ENCODE results near the gene HSPA14. TPM values are rescaled to one million over a fixed set of nuclear protein-coding genes. Genes with fewer than 3 reads are reported as not detected.

Gene HSPA14
- total and polyA plus RNA-seq, 8 donors = 1.2 to 25.9 (median 16.3) TPM; not detected in 1

- intact Hi-C loops (cut with DNase I; ENCODE audit: low total_unique reads) = no loop called here
- no peaks in the 10 kb centered on the region for H3K4me1 ChIP-seq
- H3K27me3 ChIP-seq = no peaks in the 10 kb centered on the region
- TF ChIP-seq POLR2A (IDR thresholded peaks at IDR 0.05) (no peak), POLR2AphosphoS5 (IDR thresholded peaks at IDR 0.05) (no peak), EP300 (IDR thresholded peaks at IDR 0.05) (no peak)
- TF ChIP-seq, protein P1, sequence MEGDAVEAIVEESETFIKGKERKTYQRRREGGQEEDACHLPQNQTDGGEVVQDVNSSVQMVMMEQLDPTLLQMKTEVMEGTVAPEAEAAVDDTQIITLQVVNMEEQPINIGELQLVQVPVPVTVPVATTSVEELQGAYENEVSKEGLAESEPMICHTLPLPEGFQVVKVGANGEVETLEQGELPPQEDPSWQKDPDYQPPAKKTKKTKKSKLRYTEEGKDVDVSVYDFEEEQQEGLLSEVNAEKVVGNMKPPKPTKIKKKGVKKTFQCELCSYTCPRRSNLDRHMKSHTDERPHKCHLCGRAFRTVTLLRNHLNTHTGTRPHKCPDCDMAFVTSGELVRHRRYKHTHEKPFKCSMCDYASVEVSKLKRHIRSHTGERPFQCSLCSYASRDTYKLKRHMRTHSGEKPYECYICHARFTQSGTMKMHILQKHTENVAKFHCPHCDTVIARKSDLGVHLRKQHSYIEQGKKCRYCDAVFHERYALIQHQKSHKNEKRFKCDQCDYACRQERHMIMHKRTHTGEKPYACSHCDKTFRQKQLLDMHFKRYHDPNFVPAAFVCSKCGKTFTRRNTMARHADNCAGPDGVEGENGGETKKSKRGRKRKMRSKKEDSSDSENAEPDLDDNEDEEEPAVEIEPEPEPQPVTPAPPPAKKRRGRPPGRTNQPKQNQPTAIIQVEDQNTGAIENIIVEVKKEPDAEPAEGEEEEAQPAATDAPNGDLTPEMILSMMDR (IDR thresholded peaks at IDR 0.05) = no peak
- no peak overlapping the region for H3K4me3 ChIP-seq
- WGBS, 5 donors = 29 to 58% (median 51%) methylated on average over 3 of the region's 3 CpGs
- no peaks in the 10 kb centered on the region for H3K9me3 ChIP-seq
- peaks cover 0 to 75% (median 59%) of the 10 kb centered on the region in 4 donors for H3K36me3 ChIP-seq
- H3K27ac ChIP-seq = no peak overlapping the region
- DNase-seq = no peak
These were observed 14.1 kb downstream of the HSPA14 start for GRCh38 chr10:14852236-14852635.

DNA sequence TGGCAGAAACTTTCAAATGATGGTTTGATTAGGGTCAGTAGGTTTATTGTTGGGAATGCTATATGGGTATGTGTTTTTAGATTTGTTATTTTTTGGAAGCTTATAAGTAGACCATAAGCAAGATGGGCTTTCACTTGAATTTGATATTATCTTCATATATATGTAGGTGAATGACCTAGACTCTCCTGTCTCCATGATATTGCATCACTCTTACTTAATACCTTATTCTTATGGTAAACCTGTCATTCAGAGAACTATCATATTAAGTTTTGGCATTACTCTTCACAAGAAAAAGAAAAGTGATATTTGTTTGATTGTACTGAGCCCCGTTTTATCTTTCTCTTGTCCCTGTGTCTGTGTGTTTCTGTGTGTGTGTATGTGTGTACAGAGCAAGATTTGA is 17.3 kb downstream of the HSPA14 start:
- no peak for TF ChIP-seq POLR2A (IDR thresholded peaks at IDR 0.05)
- no peak for TF ChIP-seq EP300 (IDR thresholded peaks at IDR 0.05)
- no peak for TF ChIP-seq POLR2AphosphoS5 (IDR thresholded peaks at IDR 0.05)
- TF ChIP-seq, protein P1 (IDR thresholded peaks at IDR 0.05) = no peak
- intact Hi-C loops (cut with DNase I; ENCODE audit: low total_unique reads) = no loop called here
- DNase-seq = no peak
- H3K4me1 ChIP-seq = peaks cover 0 to 10% (median 2%) of the 10 kb centered on the region in 4 donors
- no peaks in the 10 kb centered on the region for H3K9me3 ChIP-seq
- H3K4me3 ChIP-seq = no peak overlapping the region
- peaks cover 0 to 65% (median 60%) of the 10 kb centered on the region in 4 donors for H3K36me3 ChIP-seq
- 72 to 91% (median 73%) methylated on average over 1 of the region's 1 CpG for WGBS, 5 donors
- H3K27me3 ChIP-seq = no peaks in the 10 kb centered on the region
- no peak overlapping the region for H3K27ac ChIP-seq

GRCh38 chr10:14858338-14858960 is 20.3 kb downstream of the HSPA14 start:
- Histone ChIP-seq H3K4me3 (no peak overlapping the region), H3K27ac (no peak overlapping the region), H3K9me3 (no peaks in the 10 kb centered on the region), H3K4me1 (peaks cover 0 to 15% (median 2%) of the 10 kb centered on the region in 4 donors), H3K36me3 (peaks cover 2 to 73% (median 54%) of the 10 kb centered on the region in 4 donors), H3K27me3 (no peaks in the 10 kb centered on the region)
- 87 to 95% (median 91%) methylated on average over 5 to 6 of the region's 6 CpGs for WGBS, 5 donors
- no peak for TF ChIP-seq POLR2AphosphoS5 (IDR thresholded peaks at IDR 0.05)
- no peak for TF ChIP-seq EP300 (IDR thresholded peaks at IDR 0.05)
- no peak for TF ChIP-seq POLR2A (IDR thresholded peaks at IDR 0.05)
- TF ChIP-seq, protein P1 (IDR thresholded peaks at IDR 0.05) = no peak
- no peak for DNase-seq
- intact Hi-C loops (cut with DNase I; ENCODE audit: low total_unique reads) = no loop called here

GRCh38 chr10:14859043-14859442 is 20.9 kb downstream of the HSPA14 start:
- Histone ChIP-seq H3K4me1 (peaks cover 0 to 15% (median 2%) of the 10 kb centered on the region in 4 donors), H3K36me3 (peaks cover 2 to 74% (median 53%) of the 10 kb centered on the region in 4 donors), H3K4me3 (no peak overlapping the region), H3K27me3 (no peaks in the 10 kb centered on the region), H3K27ac (no peak overlapping the region), H3K9me3 (no peaks in the 10 kb centered on the region)
- 67 to 83% (median 72%) methylated on average over 5 of the region's 5 CpGs for WGBS, 5 donors
- TF ChIP-seq, protein P1 (IDR thresholded peaks at IDR 0.05) = no peak
- TF ChIP-seq POLR2A (IDR thresholded peaks at IDR 0.05) (no peak), EP300 (IDR thresholded peaks at IDR 0.05) (no peak)
- intact Hi-C loops (cut with DNase I; ENCODE audit: low total_unique reads) = no loop called here
- DNase-seq = no peak

Data from stomach (tissue), 9 donors.